Medulla oblongata (tissue), 1 donor: ENCODE results near the gene SPAG9.

Experiments
- DNase-seq: peaks from one replicate; pipeline ENCODE4 v3.0.0-alpha.2; 2015; ENCODE audit errors: extremely low spot score

The SPAG9 gene

DNA sequence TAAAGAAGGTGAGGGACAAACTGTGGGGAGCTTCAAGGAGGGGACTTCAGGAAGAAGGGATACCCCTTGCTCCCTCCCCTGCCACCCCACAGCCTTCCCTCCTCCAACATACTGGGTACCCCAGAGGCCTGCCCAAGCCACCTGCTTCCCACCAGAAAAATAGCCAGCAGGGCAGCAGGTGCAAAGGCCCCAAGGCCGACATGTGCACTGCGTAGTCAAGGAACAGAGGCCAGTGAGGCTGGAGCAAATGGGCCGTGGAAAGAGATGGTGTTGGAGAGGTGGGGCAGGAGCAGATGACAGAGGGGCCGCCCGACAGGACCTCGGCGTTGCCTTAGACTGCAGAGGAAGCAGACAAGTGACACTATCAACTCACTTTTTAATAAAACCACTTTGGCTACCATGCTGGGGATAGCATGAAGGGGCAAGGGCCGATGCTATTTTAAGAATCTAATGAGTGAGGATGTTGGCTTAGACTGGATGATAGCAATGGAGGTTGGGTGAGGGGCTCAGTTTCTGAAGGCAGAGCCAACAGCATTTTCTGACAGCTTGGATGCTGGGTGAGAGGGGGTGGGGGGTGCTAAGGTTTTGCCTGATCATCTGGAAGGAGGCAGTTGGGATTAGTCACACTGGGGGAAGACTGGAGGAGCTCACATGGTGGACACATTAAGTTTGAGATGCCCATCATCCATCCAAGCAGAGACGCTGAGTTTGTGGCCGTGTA, 181.7 kb downstream of the SPAG9 start:
- DNase-seq, result no peak

DNA sequence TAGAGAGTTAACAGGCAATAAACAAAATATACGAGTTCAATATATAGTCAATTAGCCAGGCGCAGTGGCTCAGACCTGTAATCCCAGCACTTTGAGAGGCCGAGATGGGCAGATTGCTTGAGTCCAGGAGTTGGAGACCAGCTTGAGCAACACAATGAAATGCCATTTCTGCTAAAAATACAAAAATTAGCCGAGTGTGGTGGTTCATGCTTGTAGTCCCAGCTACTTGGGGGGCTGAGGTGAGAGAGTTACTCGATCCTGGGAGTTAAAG, 184.7 kb downstream of the SPAG9 start:
- no peak for DNase-seq

DNA sequence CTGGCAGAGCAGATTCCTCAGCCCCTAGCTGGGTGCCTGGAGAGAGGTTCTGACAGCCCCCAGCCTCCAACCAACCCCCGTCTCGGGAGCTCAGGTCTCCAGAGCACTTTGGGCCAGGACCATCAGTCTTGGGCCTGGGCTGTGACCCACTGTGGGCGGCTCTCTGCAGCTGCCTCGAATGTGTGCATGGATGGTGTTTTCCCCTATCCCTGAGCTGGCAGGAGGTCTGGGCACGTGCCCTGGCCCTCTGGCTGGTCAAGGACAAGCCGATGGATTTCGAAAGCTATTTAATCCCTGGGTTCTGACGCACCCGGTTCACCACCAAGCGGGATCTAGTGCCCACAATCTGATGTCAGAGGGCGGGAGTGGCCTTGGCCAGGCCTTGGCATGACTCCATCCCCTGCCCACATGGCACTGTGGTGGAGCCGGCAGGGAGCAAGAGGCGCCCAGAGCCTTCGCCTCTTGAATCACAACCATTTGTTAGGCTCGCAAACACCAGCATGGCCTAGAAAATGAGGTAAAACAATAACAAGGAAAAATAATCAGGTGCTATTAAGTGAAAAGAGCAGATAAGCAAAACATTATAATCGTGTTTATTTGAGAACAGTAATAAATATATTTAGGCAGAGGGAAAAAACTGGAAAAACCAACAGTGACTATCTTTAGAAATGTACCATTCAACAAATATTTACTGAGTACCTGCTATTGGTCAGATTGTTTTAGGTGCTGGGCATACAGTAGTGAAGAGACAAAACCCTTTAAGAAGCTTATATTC, 185.3 kb downstream of the SPAG9 start:
- peak; percentile 91 for DNase-seq

DNA sequence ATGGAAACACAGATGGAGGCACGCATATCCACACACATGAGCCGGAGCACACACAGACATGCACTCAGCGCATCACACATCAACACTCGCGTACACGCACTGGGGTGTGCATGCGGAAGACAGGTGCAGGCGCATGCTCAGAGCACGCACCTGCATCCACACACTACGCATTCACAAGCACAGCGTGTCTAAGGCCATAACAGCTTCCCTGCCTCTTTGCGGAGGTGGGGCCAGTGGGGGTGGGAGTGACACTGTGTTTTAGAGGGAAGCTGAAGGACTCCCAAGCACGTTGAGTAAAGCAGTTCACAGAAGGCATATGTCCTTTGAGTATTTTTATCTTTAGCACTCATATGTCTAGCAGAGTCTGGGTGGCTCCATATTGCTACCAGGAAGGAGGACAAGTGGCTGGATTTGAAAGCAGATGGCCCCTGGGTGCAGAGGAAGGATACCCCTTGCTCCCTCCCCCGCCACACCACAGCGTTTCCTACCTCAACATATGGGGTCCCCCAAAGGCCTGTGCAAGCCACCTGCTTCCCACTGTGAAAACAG, 185.9 kb downstream of the SPAG9 start:
- DNase-seq, result no peak

DNA sequence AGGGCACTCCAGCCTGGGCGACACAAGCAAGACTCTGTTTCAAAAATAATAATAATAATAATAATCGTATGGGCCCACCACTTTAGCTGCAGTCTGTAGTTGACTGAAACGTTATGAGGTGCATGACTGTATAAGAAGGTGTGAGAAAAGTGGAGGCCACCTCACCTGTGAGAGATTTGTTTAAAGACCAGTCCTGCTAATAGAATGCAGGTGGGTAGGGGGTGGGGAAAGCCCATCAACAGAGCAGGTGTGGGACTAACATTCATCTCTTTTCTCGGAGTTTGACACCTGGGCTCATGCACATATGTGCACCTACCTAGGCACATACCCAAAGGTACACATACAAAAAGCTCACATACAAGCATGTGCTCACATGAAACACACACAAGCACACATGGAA, 186.5 kb downstream of the SPAG9 start:
- DNase-seq, result no peak

DNA sequence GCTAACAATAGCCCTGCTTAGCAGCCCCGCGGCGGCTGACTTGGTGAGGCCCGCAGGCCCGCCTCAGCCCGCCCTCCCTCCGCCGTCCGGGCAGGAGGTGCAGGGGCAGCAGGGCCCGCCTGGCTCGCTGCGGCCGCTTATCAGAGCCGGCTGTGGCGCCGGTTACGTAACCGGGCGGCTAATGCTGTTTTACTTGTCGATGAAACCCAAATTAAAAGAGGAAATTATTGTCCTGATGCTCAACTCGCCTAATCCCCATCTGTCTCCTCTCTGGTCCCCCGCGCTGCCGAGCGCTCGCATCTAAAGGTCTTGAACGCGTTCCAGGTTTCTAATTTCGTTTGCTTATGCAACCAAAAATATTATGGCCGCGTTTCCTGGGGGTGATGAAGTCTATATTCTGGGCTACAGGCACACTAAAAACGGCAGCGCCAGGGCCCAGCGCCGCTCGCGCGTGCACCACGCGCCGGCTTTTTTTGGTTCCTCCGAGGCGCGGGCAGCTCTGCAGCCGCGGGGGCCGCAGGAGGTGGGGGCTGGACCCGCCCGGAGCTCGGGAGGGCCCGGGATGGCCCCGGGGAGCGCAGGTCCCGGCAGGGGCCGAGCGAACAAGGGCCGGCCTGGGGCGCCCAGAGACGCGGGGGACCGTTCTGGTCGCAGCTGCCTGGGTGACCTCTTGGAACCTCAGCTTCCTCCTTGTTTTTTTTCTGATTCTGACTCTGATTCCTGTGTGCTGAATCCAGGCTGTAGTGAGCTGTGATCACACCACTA, 189.3 kb downstream of the SPAG9 start:
- DNase-seq, result peak; percentile 94

DNA sequence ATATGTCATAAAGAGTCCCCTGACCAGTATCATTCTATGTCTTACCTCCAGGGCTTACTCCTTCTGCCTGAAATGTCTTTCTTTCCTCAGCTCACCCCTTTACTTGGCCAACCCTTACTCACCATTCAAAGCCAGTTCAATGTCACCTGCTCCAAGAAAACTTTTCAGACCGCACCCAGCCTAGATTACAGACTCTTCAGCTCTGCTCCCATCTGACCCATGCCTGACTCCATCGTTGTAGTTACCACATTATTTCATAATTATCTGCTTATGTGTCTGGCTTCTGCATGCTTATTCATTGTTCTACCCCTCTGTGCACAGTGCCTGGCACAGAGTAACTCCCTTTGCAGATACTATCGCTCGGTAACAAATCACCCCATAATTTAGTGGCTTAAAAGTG, 192.0 kb downstream of the SPAG9 start:
- no peak for DNase-seq

DNA sequence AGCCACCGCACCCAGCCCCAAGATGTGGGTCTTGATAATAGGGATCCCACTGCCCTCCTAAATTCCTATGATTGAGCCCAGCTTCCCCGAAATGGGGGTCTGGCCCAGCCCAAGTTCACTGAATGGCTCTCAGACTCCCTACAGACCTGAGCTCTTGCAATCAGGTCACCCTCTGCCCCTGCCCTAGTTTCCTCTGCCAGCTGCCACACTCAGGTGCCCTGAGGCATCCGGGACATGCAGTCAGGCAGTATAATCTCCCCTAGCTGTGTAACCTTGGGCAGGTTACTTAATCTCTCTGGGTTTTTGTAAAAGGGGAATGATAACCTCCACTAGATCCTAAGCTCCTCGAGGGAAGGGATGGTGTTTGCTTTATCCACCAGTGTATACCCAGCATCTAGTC, 193.4 kb downstream of the SPAG9 start:
- no peak for DNase-seq

DNA sequence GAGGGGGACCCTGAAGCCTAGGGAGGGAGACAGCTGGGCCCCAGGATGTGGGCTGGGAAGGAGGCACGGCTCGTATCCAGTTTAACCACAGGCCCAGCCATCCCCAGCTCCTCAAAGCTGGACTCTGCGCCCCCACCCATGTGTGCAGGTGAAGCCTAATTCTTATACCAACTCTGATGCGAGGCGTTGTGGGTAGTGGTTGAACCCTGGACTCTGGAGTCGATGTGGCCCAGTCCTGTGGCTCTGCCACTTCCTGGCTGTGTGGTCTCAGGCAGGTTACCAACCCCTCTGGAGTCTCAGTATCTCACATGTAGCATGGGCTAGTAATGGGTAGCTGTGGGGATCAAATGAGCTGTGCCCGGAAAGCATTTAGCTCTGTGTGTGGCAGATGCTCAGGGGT, 194.1 kb downstream of the SPAG9 start:
- no peak for DNase-seq

DNA sequence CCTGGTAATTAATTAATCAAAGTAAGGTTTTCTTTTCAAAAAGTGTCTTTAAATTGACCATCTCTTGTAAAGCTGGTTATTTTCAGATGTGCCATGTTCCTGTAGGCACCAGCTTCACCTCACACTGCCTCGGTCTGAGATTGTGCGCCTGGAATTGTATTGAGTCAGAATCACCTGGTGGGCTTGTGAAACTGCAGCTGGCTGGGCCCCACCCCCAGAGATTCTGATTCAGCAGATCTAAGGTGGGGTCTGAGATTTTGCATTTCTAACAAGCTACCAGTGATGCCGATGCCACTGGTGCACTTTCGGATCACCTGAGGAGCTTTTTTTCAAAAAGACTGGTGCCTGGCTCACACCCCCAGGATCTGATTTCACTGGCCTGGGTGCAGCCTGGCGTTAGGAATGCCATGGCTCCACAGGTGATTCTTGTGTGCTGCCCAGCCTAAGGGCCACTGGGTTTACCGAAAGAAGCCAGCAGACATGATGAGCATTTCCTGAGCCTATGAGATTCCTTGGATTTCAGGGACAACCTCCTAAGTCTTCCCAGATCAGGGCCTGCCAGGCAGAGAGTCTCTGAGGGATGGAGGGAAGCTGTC, 195.3 kb downstream of the SPAG9 start:
- DNase-seq, result no peak

DNA sequence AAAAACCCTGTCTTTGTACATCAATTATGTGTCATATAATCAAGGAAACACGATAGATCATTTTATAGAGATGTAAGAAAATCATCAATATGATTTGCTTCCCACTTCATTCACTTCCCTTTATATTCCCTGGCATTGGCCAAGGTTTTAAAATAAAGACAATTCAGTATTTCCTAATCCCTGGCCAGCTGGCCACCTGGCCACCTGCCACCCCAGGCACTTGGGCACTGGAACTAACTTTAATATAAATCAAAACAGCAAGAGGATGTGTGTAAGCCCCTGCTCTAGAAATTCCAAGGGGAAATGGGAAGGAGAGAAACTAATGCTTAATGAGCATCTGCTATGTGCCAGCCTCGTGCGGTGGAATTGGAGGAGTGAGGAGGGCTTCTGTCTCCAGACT, 195.9 kb downstream of the SPAG9 start:
- no peak for DNase-seq

DNA sequence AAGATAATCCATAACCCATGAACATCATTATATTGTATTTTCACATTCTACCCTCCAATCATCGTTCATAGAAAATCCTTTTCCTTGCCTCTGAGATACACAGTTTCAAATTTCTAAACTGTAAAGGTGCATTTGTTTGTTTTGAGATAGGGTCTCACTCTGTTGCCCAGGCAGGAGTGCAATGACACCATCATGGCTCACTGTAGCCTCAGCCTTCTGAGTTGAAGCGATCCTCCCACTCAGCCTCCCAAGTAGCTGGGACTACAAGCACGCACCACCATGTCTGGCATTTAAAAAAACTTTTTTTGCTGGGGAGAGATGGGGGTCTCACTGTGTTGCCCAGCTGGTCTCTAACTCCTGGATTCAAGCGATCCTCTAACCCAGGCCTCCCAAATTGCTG, 196.4 kb downstream of the SPAG9 start:
- DNase-seq, result no peak

DNA sequence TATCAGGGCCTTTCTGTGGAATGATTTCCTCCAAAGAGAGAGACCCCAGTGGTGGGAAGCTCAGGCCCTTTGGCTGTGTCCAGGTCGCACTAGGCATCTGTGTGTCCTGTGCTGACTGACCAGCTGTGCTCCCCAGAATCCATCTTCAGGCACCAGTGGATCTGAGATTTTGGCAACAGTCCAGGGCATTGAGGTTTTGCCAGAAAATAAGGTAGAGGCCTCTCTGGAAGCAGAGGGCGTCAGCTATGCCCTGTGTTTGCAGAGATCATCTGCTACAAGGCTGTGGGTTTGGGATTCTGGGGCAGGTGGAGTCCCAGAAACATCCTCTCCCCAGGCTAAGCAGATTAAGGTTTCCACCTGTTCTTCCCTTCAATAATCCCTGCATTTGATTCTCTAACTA, 197.1 kb downstream of the SPAG9 start:
- no peak for DNase-seq

DNA sequence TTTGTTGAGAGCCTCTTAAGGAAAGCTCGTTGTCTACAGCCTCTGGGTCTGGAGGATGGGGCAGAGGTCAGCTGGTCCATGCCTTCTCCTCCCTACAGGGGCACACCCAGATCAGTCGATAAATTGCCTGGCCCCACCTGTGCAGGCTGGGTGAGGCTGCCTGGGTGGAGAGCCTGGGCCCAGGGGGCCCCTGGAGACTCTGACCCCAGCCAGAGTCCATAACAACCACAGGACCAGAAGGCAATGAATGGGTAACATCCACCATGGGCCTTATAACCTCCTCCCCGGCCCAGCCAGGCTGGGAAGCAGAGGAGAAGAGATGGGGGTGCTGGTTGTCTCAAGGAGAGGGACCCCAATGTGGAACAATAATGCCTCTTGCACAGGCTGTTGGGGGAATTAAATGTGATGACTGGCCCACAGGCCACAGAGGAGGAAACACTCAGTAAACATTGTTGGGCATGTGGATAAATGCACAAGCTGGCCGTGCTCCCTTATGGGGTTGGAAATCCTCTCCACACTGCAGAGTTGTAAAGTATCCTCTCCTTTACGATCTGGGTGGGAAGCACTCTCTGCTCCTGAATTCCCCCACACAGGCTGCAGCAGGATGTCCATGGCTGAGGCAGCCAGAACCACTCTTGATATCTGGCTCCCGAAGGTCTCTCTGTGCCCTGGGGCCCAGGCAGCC, 197.8 kb downstream of the SPAG9 start:
- no peak for DNase-seq

DNA sequence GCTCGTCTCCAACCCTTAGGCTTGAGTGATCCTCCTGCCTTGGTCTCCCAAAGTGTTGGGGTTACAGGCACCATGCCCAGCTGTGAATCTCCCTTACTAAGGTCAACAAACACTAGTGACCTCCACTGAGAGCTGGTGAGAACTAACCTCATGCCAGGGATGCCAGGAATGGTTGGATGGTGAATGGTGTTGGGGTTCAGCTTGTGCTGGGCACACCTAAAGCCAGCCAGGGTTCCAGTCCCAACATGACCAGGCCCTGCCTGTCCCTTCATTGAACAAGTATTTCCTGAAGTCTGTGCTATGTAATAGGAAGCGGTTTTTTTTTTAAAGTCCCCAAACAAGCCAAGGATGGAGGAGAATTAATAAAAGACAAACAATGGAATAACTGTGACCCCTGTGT, 198.6 kb downstream of the SPAG9 start:
- no peak for DNase-seq

DNA sequence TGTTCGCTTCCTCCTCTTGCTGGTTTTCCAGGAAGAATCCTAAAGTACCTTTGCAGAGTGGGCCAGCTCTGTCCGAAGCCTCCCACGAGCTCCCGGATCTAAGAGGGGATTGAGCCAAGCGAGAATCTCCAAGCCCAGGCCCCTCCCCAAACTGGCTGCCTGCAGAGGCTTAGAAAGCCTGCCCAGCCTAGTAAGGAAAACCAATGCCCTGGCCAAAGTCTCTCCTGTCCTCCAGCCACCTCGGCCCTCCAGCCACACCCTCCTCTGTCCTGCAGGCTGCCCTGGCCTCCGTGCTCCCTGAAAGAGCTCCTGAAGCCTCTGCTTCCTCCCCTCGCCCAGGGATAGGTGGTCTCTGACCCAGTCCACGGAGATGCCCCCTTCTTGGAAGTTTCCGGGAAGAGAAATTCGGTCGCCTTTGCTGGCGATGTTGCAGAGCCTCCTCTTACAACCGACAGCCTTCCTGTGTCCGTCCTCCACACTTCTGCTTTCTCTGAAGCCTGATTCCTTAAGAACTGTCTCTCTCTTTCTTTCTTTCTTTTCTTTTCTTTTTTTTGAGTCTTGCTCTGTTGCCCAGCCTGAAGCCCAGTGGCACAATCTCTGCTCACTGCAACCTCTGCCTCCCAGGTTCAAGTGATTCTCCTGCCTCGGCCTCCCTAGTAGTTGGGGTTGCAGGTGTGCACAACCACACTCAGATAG, 199.6 kb downstream of the SPAG9 start:
- DNase-seq, result no peak

DNA sequence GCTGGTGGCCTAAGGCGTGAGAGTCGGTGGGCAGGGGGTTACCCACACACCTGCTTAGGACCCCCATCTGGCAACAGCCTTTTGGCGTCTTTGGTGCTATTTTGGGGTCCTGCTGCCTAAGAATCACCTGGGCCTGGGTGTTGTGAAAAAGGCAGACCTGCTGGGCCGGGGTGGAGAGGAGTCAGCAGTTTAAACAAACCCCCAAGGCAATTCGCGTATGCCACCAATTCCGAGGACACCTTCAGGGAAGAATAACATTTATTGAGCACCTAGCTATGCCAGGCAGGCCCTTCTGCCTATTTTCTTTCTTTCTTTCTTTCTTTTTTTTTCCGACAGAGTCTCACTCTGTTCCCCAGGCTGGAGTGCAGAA, 200.6 kb downstream of the SPAG9 start:
- no peak for DNase-seq

DNA sequence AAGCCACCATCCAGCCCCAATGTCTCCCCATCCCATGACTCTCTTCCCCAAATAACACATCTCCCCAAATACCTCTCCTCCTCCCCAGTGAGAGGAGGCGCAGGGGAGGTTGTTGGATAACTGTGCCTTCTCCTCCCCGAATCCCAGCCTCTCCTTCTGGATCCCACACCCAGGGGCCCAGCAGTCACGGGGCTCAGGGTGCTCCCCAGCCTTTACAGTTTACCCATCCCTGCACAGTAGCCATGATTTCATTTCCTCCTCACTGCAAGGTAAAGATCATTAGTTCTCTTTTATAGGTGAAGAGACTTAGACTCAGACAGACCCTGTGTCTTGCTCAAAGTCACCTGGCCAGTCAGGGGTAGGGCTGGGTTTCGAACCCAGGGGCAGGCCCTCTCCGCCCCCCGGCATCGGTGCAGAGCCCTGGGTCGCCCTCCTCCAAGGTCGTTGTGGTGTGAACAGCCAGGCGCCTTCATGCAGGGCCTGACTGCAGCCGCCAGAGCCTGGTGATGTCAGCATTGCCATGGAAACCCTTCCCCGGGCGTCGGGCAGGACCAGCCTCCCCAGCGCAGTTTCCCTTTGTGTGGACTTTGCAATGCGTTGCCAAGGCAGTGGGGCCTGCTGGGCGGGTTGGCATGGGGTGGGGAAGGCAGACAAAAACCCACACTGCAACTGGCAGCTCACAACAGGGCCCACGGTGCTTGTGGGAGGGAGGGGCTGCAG, 201.2 kb downstream of the SPAG9 start:
- peak; percentile 98 for DNase-seq

DNA sequence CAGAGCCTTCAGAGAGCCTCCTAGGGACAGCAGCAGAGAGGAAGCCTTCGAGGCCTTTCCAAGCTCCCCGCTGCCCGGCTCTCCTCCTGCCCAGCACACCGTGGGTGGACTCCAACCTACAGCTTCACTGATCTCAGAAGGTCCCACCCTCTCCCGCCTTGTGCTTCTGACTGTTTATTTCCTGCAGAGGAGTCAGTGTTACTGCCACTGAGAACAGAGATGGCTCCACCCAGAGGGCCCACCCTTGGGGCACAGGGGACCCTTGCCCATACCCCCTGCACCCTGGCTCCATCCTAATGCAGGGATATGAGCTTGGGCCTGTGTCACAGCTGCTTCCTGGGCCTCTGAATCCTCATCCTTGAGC, 201.8 kb downstream of the SPAG9 start:
- no peak for DNase-seq

DNA sequence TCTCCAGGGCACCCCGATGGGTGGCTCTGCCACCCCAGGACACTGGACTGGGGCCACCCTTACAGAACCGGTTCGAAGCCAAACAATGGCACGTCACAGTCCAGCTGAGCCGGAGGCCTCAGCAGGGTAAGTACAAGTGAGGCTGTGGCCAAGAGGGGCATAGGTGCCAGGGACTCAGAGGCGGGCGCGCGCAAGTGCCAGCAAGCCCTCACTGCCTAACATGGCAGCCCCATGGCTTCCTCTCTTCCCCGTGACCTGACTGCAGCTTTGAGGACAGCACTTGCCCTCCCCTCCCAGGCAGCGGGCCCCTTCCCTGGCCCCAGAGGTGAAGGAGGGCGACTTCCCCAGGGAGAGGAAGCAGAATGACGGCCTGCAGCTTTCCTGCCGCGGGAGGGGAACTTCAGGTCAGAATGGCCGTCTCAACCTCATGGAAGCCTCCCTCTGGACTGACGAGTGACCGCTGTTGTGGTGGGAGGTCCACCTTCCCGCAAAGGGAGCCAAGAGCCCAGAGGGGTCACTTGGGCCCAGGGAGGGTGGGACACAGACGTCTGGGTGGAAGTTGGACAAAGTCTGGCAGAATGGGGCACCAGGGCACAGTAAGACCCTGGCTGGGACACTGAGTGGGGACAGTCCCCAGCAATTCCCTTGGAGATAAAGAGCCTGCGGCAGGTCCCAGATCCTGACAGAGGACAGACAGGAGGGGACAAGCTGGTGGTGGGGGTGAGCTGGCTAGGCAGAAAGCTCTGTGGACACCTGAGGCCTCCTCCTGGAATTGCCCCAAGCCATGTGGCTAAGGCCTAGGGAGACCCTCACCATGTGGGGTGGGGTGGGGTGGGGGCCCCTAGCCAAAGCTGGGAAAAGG, 202.4 kb downstream of the SPAG9 start:
- DNase-seq, result peak; percentile 33
